Keratinocyte (primary cell): ENCODE data around the gene ZBTB45. TPM values are rescaled to one million over a fixed set of nuclear protein-coding genes. Genes with fewer than 3 reads are reported as not detected.

Experiments
- DNase-seq: peaks from one replicate; pipeline ENCODE4 v3.0.0-alpha.2; 2011; ENCODE audit warnings: low read depth, missing footprints, low spot score
- FAIRE-seq: peaks from 2 replicates; lab custom pipeline; 2011; peaks lifted over from hg19 to GRCh38; lab: Jason Lieb, UNC
- H2AFZ ChIP-seq: 2 replicates; pipeline ENCODE4 v1.6.0; 2012; ENCODE audit warnings: low read length, control low read depth, inconsistent platforms; ENCODE audit not compliant: control insufficient read depth
- H3K27ac ChIP-seq: 2 replicates; pipeline ENCODE4 v1.5.1; 2011; ENCODE audit warnings: low read length; ENCODE audit not compliant: control insufficient read depth, insufficient read depth
- H3K27me3 ChIP-seq: 3 replicates; pipeline ENCODE4 v1.6.0; 2011; ENCODE audit warnings: low read length; ENCODE audit not compliant: control insufficient read depth, insufficient read depth; ENCODE audit errors: extremely low read depth
- H3K36me3 ChIP-seq, 2 experiments: 2 replicates in 1 of 2; 3 replicates in 1 of 2; pipeline ENCODE4 v1.5.1; 2011; ENCODE audit warnings: low read length in 2 of 2, mild to moderate bottlenecking in 1 of 2; ENCODE audit not compliant: control insufficient read depth in 2 of 2, insufficient read depth in 2 of 2; ENCODE audit errors: extremely low read depth in 1 of 2
- H3K4me1 ChIP-seq: 3 replicates; pipeline ENCODE4 v1.5.1; 2011; ENCODE audit warnings: low read length; ENCODE audit not compliant: control insufficient read depth, insufficient read depth; ENCODE audit errors: extremely low read depth
- H3K4me2 ChIP-seq: 3 replicates; pipeline ENCODE4 v1.6.0; 2011; ENCODE audit warnings: low read depth, low read length; ENCODE audit not compliant: control insufficient read depth, insufficient read depth; ENCODE audit errors: extremely low read depth
- H3K4me3 ChIP-seq, 3 experiments: fragments of 200-600 bp in 1 of 3; sonication (generic) in 1 of 3; 2 replicates in 2 of 3; 3 replicates in 1 of 3; pipeline ENCODE4 v1.5.1; 2011 to 2016; ENCODE audit warnings: low read length in 3 of 3, mild to moderate bottlenecking in 3 of 3, control low read depth in 2 of 3, inconsistent platforms in 1 of 3, low read depth in 1 of 3, mixed read lengths in 1 of 3, mixed run types in 1 of 3, moderate library complexity in 1 of 3; ENCODE audit not compliant: control insufficient read depth in 2 of 3, insufficient read depth in 2 of 3; ENCODE audit errors: extremely low read depth in 1 of 3
- H3K79me2 ChIP-seq: 2 replicates; pipeline ENCODE4 v1.6.0; 2012; ENCODE audit warnings: low read length; ENCODE audit not compliant: control insufficient read depth, insufficient read depth
- H3K9ac ChIP-seq: 3 replicates; pipeline ENCODE4 v1.6.0; 2011; ENCODE audit warnings: low read length; ENCODE audit not compliant: control insufficient read depth, insufficient read depth; ENCODE audit errors: extremely low read depth
- H3K9me1 ChIP-seq: 3 replicates; pipeline ENCODE4 v1.6.0; 2011; ENCODE audit warnings: low read length; ENCODE audit not compliant: control insufficient read depth, insufficient read depth; ENCODE audit errors: extremely low read depth
- H3K9me3 ChIP-seq: 2 replicates; pipeline ENCODE4 v1.5.1; 2012; ENCODE audit warnings: low read depth, low read length; ENCODE audit not compliant: control insufficient read depth
- H4K20me1 ChIP-seq: 3 replicates; pipeline ENCODE4 v1.6.0; 2011; ENCODE audit warnings: low read length; ENCODE audit not compliant: control insufficient read depth, insufficient read depth; ENCODE audit errors: extremely low read depth
- CTCF ChIP-seq, 3 experiments: IDR thresholded peaks in 1 of 3; conservative IDR thresholded peaks in 1 of 3; optimal IDR thresholded peaks in 1 of 3; 2 replicates in 2 of 3; 3 replicates in 1 of 3; pipeline versions ENCODE3 to v1.5.1; 2011; ENCODE audit warnings: low read length in 3 of 3, mild to moderate bottlenecking in 3 of 3, moderate library complexity in 2 of 3, control low read depth in 1 of 3, inconsistent platforms in 1 of 3; ENCODE audit not compliant: insufficient read depth in 2 of 3; ENCODE audit errors: extremely low read depth in 1 of 3
- EZH2 ChIP-seq: IDR thresholded peaks from one replicate; pipeline ENCODE4 v1.6.1; 2012; ENCODE audit warnings: inconsistent platforms, mild to moderate bottlenecking, low read length, moderate library complexity
- dilution Hi-C: fragments of 300-500 bp; cut with MboI; formaldehyde crosslinking; loops from one replicate; pipeline ENCODE4 v1.7.0; 2020; ENCODE audit warnings: low sequenced_read_pairs; ENCODE audit not compliant: extremely low pct_ligation_motif_present
- polyA plus RNA-seq, 5 experiments: library from polyadenylated mRNA; depleted of rRNA in 3 of 5; stranded (reverse) in 3 of 5; stranded (forward) in 1 of 5; unstranded in 1 of 5; fragments of >200 nt; gene quantifications; 1 replicate in 1 of 5; 2 replicates in 3 of 5; 3 replicates in 1 of 5; pipeline versions ENCODE4 v1.2.1 to v1.2.3, GENCODE V29; 2011 to 2012; ENCODE audit warnings: missing spikeins in 2 of 5, low read depth in 1 of 5, low replicate concordance in 1 of 5
- small RNA-seq, 3 experiments: library from RNA; depleted of rRNA; stranded (forward); fragments of <200 nt; gene quantifications; one replicate each; pipeline ENCODE3, GENCODE V24; 2012; ENCODE audit warnings: low read depth in 3 of 3, low replicate concordance in 1 of 3; ENCODE audit not compliant: insufficient read length in 3 of 3

ZBTB45 gene
- polyA plus RNA-seq, 1 donor (not counting 4 experiments of a cell fraction or from before 2014, with no cell fraction given), result 3.1 TPM

DNA sequence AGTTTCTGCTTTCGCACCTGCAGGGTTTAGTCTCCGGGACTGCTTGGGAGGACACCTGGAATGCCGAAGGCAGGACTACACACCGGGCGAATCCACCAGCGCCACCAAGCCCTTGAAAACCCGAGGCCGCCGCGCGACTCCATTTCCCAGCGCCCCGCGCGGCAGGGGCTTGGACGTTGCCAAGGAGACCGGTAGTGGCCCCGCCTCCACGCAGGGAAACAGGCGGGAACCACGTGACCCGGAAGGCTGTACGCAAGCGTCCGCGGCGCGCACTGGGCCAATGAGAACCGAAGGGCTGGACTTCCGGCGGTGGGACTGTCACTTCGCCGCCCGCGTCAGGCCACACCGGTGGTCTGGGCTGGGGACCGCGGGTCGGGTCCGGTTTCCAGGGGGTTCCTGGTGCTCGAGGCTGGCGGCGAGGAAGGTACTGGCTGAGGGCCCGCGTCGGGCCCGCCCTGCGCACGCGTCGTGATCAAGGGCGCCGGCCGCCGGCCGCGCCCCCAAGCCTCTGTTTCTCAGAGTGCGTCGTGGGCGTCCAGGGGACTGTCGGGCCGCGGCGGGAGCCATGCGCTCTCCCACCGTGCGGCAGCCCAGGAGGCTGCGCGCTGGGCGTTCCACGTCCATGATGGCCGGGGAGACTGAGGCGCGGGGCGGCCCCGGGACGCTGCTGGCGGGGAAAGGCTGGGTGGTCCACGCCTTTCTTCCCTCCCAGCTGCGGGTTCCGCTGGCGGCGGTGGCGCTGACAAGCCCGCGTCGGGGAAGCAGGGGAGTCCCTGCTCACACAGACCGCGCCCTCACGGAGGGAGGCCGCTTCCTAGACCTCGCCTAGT, 52.6 kb downstream of the ZBTB45 start, which contains the start of gene ZNF324:
Gene ZNF324 (plus strand): TSS at position 321 of the 830 bp plus-strand sequence. CDS start 2,106 bp downstream, outside the sequence.
- Histone ChIP-seq H3K4me2 (peak within 1 kb of the TSS; percentile 87), H3K36me3 (peaks cover 0 to 8% of the 10 kb centered on the region in 2 experiments), H4K20me1 (peaks cover 4% of the 10 kb centered on the region), H3K4me3 (peak within 1 kb of the TSS; percentile 77 to 99 (median 89)), H2AFZ (peak within 1 kb of the TSS; percentile 97), H3K9me3 (no peaks in the 10 kb centered on the region), H3K9me1 (no peaks in the 10 kb centered on the region), H3K27ac (peak within 1 kb of the TSS; percentile 66), H3K4me1 (peaks cover 14% of the 10 kb centered on the region), H3K27me3 (no peaks in the 10 kb centered on the region), H3K79me2 (peaks cover 23% of the 10 kb centered on the region), H3K9ac (peak within 1 kb of the TSS; percentile 82)
- dilution Hi-C loops, result no loop called here
- TF ChIP-seq CTCF (optimal IDR thresholded peaks at IDR 0.05 in 1 of 3, IDR thresholded peaks at IDR 0.05 in 1 of 3, conservative IDR thresholded peaks at IDR 0.05 in 1 of 3; ENCODE audit: extremely low read depth in 1 of 3, insufficient read depth in 2 of 3, low read length in 3 of 3) (peak in 1 of 3 experiments; percentile 35), EZH2 (no peak)
- FAIRE-seq (peak; percentile 87), DNase-seq (peak; percentile 72)

DNA sequence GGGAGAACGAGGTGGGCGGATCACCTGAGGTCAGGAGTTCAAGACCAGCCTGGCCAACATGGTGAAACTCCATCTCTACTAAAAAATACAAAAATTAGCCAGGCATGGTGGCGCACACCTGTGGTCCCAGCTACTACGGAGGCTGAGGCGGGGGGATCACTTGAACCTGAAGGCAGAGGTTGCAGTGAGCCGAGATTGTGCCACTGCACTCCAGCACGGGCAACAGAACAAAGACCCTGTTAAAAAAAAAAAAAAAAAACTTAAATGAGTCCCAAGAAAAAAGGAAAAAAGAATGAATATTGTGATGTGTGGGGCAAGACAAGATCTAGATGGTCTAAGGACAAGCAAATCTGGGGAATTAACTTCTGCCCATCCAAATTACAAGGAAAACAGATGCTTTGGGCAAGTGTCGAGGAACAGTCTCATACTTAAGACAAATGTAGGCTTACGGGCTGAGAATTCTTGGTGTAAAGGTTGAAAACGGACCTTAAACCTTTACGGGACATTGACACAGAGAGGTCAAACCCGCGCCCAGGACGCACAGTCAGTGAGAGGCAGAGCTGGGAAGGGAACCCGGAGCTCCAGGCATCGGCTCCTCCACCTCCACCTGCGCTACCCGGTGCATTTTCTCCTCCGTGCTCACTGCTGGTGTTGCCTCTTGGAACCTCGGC, 53.4 kb downstream of the ZBTB45 start:
- peak overlapping the region; percentile 77 to 99 (median 89) for H3K4me3 ChIP-seq
- peaks cover 14% of the 10 kb centered on the region for H3K4me1 ChIP-seq
- H3K27ac ChIP-seq, result no peak overlapping the region
- peaks cover 4% of the 10 kb centered on the region for H4K20me1 ChIP-seq
- H3K4me2 ChIP-seq, result peak overlapping the region; percentile 87
- H3K36me3 ChIP-seq, result peaks cover 0 to 7% of the 10 kb centered on the region in 2 experiments
- H2AFZ ChIP-seq, result peak overlapping the region; percentile 97
- dilution Hi-C loops, result no loop called here
- TF ChIP-seq CTCF (optimal IDR thresholded peaks at IDR 0.05 in 1 of 3, IDR thresholded peaks at IDR 0.05 in 1 of 3, conservative IDR thresholded peaks at IDR 0.05 in 1 of 3; ENCODE audit: extremely low read depth in 1 of 3, insufficient read depth in 2 of 3, low read length in 3 of 3) (no peak), EZH2 (no peak)
- DNase-seq (no peak), FAIRE-seq (no peak)
- H3K27me3 ChIP-seq, result no peaks in the 10 kb centered on the region
- H3K9me1 ChIP-seq, result no peaks in the 10 kb centered on the region
- H3K9me3 ChIP-seq, result no peaks in the 10 kb centered on the region
- H3K9ac ChIP-seq, result peak overlapping the region; percentile 82
- peaks cover 23% of the 10 kb centered on the region for H3K79me2 ChIP-seq

Small RNAs within 50 kb of the gene (small RNA-seq; reads per million reads assigned to genes)
- gene MIR6807 (0 to 0.67 (median 0) reads per million in 3 experiments), gene RN7SL525P (0 reads per million in 3 experiments), gene RN7SL693P (0 reads per million in 3 experiments), gene RNU6-1337P (0 reads per million in 3 experiments)

Other genes starting within 250 kb of the ZBTB45 start
- gene ZNF8, start 240.9 kb downstream of the ZBTB45 start, polyA plus RNA-seq, result 2.5 to 2.8 TPM (median 2.7 TPM) in 3 replicates
- gene ERVK3-1, start 214.4 kb downstream of the ZBTB45 start, polyA plus RNA-seq, result 42.5 to 48.6 TPM (median 44.8 TPM) in 3 replicates
- gene ZSCAN22, start 192.8 kb downstream of the ZBTB45 start, polyA plus RNA-seq, result 2.5 to 3.4 TPM (median 2.8 TPM) in 3 replicates
- gene A1BG, start 166.3 kb downstream of the ZBTB45 start, polyA plus RNA-seq, result 1.4 to 2.5 TPM (median 1.8 TPM) in 3 replicates
- 0.29 to 0.72 TPM (median 0.32 TPM) in 3 replicates for gene ZNF497, start 157.1 kb downstream of the ZBTB45 start, polyA plus RNA-seq
- gene ZNF837, start 138.8 kb downstream of the ZBTB45 start, polyA plus RNA-seq, result 0.29 to 1.0 TPM (median 0.39 TPM) in 3 replicates
- gene RPS5, start 132.5 kb downstream of the ZBTB45 start, polyA plus RNA-seq, result 1,865 to 3,107 TPM (median 2,056 TPM) in 3 replicates
- 0.06 TPM in 1 of 3 replicates, not detected in the others for gene RNF225, start 124.2 kb downstream of the ZBTB45 start, polyA plus RNA-seq
- 12.2 to 15.5 TPM (median 12.9 TPM) in 3 replicates for gene ZNF584, start 111.2 kb downstream of the ZBTB45 start, polyA plus RNA-seq
- gene ZNF132, start 79.7 kb downstream of the ZBTB45 start, polyA plus RNA-seq, result 1.5 to 2.1 TPM (median 1.6 TPM) in 3 replicates
- 2.0 to 3.5 TPM (median 2.5 TPM) in 3 replicates for gene ZNF324B, start 68.2 kb downstream of the ZBTB45 start, polyA plus RNA-seq
- 5.0 to 10.8 TPM (median 6.6 TPM) in 3 replicates for gene ZNF324, start 52.7 kb downstream of the ZBTB45 start, polyA plus RNA-seq
- 2.1 to 4.7 TPM (median 2.7 TPM) in 3 replicates for gene ZNF446, start 43.5 kb downstream of the ZBTB45 start, polyA plus RNA-seq
- 13.4 to 15.4 TPM (median 14.7 TPM) in 3 replicates for gene SLC27A5, start 7.8 kb downstream of the ZBTB45 start, polyA plus RNA-seq
- 290 to 316 TPM (median 298 TPM) in 3 replicates for gene TRIM28, start 24.3 kb upstream of the ZBTB45 start, polyA plus RNA-seq
- 105 to 167 TPM (median 115 TPM) in 3 replicates for gene CHMP2A, start 35.3 kb upstream of the ZBTB45 start, polyA plus RNA-seq
- 55.9 to 104 TPM (median 82.6 TPM) in 3 replicates for gene UBE2M, start 38.8 kb upstream of the ZBTB45 start, polyA plus RNA-seq
- gene MZF1, start 53.5 kb upstream of the ZBTB45 start, polyA plus RNA-seq, result 5.0 to 14.5 TPM (median 7.4 TPM) in 3 replicates